ENCODE measurements around the gene KCNAB1.

- TF ChIP-seq POLR2A (IDR thresholded peaks at IDR 0.05; ENCODE audit: low read length) (no peak), GATA1 (IDR thresholded peaks at IDR 0.05; ENCODE audit: low read depth, low read length) (no peak)
Measured at GRCh38 chr3:156448300-156448699, 327.9 kb downstream of the KCNAB1 start.

Data from erythroblast (primary cell).